Measurements from ENCODE around the gene GGCT. TPM values are rescaled to one million over a fixed set of nuclear protein-coding genes. Genes with fewer than 3 reads are reported as not detected.
"Not testable (repeated sequence)": the region's sequence is repeated elsewhere in the genome, so short reads cannot be mapped to it uniquely, and the experiment has no call there.

GGCT gene
- total RNA-seq, 4 donors from 2014 or later: 10.8 to 39.9 (median 17.8) TPM

DNA sequence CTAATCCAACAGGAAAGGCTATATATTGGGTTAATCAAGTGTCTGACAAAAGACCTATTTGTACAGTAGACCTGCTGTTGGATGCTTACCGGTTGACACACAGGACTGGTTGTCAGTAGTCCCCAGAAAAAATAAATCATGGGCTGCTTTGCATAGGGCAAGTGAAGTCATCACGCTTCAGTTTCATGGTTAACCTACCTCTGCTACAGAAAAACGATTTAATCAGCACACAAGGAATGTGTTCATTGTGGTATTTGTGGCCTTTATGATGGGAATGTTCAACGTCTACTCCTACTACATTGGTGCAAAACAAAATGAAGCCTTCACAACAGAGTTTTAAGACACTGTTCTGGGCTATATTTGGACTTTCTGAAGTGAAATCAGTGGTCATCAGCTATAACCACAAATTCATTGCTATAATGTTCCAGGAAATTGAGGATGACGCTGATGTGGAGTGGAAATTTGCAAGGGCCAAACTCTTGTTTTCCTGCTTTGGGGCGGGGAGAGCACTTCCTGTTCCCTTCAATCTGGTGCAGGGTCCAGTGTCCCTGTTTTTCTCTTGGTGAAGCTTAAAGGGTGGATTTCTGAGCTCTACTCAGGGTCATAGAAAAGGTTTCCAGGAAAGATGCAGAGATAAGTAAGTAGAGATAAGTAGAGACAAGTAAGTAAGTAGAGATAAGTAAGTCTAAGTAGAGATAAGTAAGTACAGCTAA is 39.3 kb upstream of the GGCT start:
- H3K9me3 ChIP-seq: no peaks in the 10 kb centered on the region
- no peak for DNase-seq (ENCODE audit: extremely low spot score)
- H3K27ac ChIP-seq (replicated peaks in 1 of 4): no peak overlapping the region
- H3K27me3 ChIP-seq: no peaks in the 10 kb centered on the region
- no peak overlapping the region for H3K4me3 ChIP-seq
- WGBS: 73% methylated on average over 6 of the region's 6 CpGs
- intact Hi-C loops (cut with DNase I): no loop called here
- H3K4me1 ChIP-seq: peaks cover 2 to 7% (median 6%) of the 10 kb centered on the region in 4 donors
- H3K36me3 ChIP-seq: peaks cover 0 to 28% (median 10%) of the 10 kb centered on the region in 4 donors
- TF ChIP-seq, protein P1, sequence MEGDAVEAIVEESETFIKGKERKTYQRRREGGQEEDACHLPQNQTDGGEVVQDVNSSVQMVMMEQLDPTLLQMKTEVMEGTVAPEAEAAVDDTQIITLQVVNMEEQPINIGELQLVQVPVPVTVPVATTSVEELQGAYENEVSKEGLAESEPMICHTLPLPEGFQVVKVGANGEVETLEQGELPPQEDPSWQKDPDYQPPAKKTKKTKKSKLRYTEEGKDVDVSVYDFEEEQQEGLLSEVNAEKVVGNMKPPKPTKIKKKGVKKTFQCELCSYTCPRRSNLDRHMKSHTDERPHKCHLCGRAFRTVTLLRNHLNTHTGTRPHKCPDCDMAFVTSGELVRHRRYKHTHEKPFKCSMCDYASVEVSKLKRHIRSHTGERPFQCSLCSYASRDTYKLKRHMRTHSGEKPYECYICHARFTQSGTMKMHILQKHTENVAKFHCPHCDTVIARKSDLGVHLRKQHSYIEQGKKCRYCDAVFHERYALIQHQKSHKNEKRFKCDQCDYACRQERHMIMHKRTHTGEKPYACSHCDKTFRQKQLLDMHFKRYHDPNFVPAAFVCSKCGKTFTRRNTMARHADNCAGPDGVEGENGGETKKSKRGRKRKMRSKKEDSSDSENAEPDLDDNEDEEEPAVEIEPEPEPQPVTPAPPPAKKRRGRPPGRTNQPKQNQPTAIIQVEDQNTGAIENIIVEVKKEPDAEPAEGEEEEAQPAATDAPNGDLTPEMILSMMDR (IDR thresholded peaks at IDR 0.05): no peak
- TF ChIP-seq POLR2AphosphoS5 (IDR thresholded peaks at IDR 0.05): no peak
- no peak for TF ChIP-seq EP300 (IDR thresholded peaks at IDR 0.05)
- TF ChIP-seq POLR2A (IDR thresholded peaks at IDR 0.05; ENCODE audit: low read depth): no peak

DNA sequence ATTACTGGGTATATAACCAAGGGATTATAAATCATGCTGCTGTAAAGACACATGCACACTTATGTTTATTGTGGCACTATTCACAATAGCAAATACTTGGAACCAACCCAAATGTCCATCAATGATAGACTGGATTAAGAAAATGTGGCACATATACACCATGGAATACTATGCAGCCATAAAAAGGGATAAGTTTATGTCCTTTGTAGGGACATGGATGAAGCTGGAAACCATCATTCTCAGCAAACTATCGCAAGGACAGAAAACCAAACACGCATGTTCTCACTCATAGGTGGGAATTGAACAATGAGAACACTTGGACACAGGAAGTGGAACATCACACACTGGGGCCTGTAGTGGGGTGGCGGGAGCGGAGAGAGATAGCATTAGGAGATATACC is 38.5 kb upstream of the GGCT start:
- H3K4me1 ChIP-seq; intact Hi-C loops (cut with DNase I); H3K9me3 ChIP-seq; H3K27ac ChIP-seq (replicated peaks in 1 of 4); H3K27me3 ChIP-seq; H3K4me3 ChIP-seq; DNase-seq (ENCODE audit: extremely low spot score): not testable (repeated sequence)
- WGBS: 98% methylated on average over 4 of the region's 4 CpGs
- H3K36me3 ChIP-seq: peaks cover 0 to 24% (median 10%) of the 10 kb centered on the region in 4 donors

DNA sequence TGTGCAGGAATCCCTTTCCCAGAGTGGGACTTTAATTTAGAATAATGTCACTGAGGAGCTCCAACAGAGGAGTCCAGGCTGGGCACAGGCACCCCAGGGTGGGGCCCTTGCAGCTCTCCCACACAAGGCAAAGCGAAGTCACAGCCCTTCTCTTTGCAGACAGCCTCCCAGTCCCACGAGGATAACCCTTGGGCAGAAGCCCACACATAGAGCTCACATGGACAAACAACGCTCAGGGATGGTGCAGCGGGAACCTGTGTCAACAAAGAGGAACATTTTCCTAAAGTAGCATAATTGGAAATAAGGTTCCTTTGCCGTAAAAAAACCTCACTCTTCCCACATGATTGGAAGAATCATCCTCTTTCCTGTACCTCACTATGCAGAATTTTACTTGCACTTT is 29.3 kb upstream of the GGCT start:
- H3K9me3 ChIP-seq: no peaks in the 10 kb centered on the region
- peaks cover 0 to 5% (median 0%) of the 10 kb centered on the region in 4 donors for H3K4me1 ChIP-seq
- H3K27me3 ChIP-seq: no peaks in the 10 kb centered on the region
- H3K36me3 ChIP-seq: peaks cover 0 to 20% (median 6%) of the 10 kb centered on the region in 4 donors
- intact Hi-C loops (cut with DNase I): no loop called here
- TF ChIP-seq POLR2A (IDR thresholded peaks at IDR 0.05; ENCODE audit: low read depth) (no peak), POLR2AphosphoS5 (IDR thresholded peaks at IDR 0.05) (no peak), EP300 (IDR thresholded peaks at IDR 0.05) (no peak)
- TF ChIP-seq, protein P1 (IDR thresholded peaks at IDR 0.05): no peak
- WGBS: 81% methylated on average over 5 of the region's 5 CpGs
- DNase-seq (ENCODE audit: extremely low spot score): no peak
- no peak overlapping the region for H3K27ac ChIP-seq (replicated peaks in 1 of 4)
- no peak overlapping the region for H3K4me3 ChIP-seq

DNA sequence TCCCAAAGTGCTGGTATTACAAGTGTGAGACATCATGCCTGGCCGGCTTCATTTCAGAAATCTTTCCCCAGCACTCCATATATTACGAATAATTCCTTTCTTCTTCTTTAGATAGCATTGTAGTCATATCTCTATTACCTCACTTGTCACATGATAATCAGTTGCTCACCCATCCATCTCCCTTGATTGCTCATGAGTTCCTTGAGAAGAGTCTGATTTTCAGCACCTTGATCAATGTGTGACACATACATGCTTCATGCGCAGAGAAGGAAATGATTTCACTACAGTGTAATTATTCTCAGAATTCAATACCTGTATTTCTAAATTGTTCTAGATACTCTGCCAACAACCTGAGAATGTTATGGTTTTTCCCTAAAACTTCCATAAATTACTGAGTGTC is 26.7 kb upstream of the GGCT start:
- Histone ChIP-seq H3K36me3 (peaks cover 0 to 8% (median 2%) of the 10 kb centered on the region in 4 donors), H3K4me1 (peaks cover 0 to 5% (median 0%) of the 10 kb centered on the region in 4 donors), H3K4me3 (no peak overlapping the region), H3K27ac (replicated peaks in 1 of 4) (no peak overlapping the region), H3K27me3 (no peaks in the 10 kb centered on the region), H3K9me3 (no peaks in the 10 kb centered on the region)
- 99% methylated on average over 3 of the region's 3 CpGs for WGBS
- TF ChIP-seq EP300 (IDR thresholded peaks at IDR 0.05): no peak
- TF ChIP-seq, protein P1 (IDR thresholded peaks at IDR 0.05): no peak
- TF ChIP-seq POLR2AphosphoS5 (IDR thresholded peaks at IDR 0.05): no peak
- no peak for TF ChIP-seq POLR2A (IDR thresholded peaks at IDR 0.05; ENCODE audit: low read depth)
- no peak for DNase-seq (ENCODE audit: extremely low spot score)
- intact Hi-C loops (cut with DNase I): no loop called here

DNA sequence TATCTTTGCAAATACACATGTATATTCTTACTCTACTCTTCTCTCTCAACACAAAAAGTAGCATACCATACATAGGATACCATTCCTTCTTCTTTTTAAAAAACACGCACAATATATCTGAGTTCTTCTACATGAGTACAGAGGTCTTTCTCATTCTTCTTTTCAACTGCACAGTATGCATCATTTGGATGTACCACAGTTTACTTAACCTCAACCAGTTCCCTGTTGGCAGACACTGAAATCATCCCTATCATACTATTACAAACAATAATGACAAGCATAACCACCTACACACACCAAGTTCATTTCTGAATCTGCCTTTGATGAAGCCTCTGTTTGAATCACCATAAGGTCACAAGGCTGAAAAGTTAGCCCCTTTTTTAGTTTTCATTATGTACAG is 25.7 kb upstream of the GGCT start:
- H3K27ac ChIP-seq (replicated peaks in 1 of 4): no peak overlapping the region
- H3K36me3 ChIP-seq: peaks cover 0 to 4% (median 0%) of the 10 kb centered on the region in 4 donors
- TF ChIP-seq EP300 (IDR thresholded peaks at IDR 0.05): no peak
- TF ChIP-seq, protein P1 (IDR thresholded peaks at IDR 0.05): no peak
- TF ChIP-seq POLR2AphosphoS5 (IDR thresholded peaks at IDR 0.05): no peak
- no peak for TF ChIP-seq POLR2A (IDR thresholded peaks at IDR 0.05; ENCODE audit: low read depth)
- H3K9me3 ChIP-seq: no peaks in the 10 kb centered on the region
- peaks cover 0 to 5% (median 0%) of the 10 kb centered on the region in 4 donors for H3K4me1 ChIP-seq
- 100% methylated on average over 1 of the region's 1 CpG for WGBS
- no peak overlapping the region for H3K4me3 ChIP-seq
- H3K27me3 ChIP-seq: no peaks in the 10 kb centered on the region
- intact Hi-C loops (cut with DNase I): no loop called here
- no peak for DNase-seq (ENCODE audit: extremely low spot score)
